Loucy (cell line): ENCODE measurements around the gene MIER3.

Experiments
- EZH2phosphoT487 ChIP-seq: fragments of 200-600 bp; IDR thresholded peaks from 2 replicates; pipeline ENCODE4 v1.6.1; 2018; ENCODE audit warnings: antibody characterized with exemption, mild to moderate bottlenecking, moderate library complexity, borderline replicate concordance
- TF ChIP-seq, protein P1 (sequence below): fragments of 200-600 bp; sonication (generic); conservative IDR thresholded peaks from 2 replicates; pipeline ENCODE4 v1.5.1; 2014; ENCODE audit warnings: mild to moderate bottlenecking, antibody characterized with exemption, low read length

DNA sequence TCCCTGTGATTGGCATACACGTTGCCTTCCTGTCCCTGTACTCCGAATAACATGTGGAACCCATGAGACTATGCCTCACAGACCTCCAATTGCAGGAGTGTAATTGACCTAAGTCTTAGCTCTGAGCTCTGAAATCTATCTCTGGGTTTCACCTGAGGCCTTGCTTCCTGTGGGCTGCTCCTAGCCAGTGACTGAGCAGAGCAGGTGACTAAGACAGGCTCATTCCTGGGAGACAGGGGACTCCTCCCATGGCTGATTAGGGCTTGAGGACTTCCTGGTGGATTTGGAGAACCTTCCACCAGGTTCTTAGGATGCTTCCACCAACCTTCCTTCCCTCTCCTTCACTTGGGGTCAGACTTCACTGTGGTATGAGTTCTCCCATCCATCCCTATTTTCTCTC is 22.3 kb upstream of the MIER3 start:
- TF ChIP-seq, protein P1, sequence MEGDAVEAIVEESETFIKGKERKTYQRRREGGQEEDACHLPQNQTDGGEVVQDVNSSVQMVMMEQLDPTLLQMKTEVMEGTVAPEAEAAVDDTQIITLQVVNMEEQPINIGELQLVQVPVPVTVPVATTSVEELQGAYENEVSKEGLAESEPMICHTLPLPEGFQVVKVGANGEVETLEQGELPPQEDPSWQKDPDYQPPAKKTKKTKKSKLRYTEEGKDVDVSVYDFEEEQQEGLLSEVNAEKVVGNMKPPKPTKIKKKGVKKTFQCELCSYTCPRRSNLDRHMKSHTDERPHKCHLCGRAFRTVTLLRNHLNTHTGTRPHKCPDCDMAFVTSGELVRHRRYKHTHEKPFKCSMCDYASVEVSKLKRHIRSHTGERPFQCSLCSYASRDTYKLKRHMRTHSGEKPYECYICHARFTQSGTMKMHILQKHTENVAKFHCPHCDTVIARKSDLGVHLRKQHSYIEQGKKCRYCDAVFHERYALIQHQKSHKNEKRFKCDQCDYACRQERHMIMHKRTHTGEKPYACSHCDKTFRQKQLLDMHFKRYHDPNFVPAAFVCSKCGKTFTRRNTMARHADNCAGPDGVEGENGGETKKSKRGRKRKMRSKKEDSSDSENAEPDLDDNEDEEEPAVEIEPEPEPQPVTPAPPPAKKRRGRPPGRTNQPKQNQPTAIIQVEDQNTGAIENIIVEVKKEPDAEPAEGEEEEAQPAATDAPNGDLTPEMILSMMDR = no peak
- no peak for TF ChIP-seq EZH2phosphoT487
